NB4 (cell line): ENCODE results near the gene PTGER2.

Source experiments
- MAX ChIP-seq: IDR thresholded peaks from 2 replicates; pipeline ENCODE4 v1.6.1; 2011; ENCODE audit warnings: low read depth, low read length
- MYC ChIP-seq: IDR thresholded peaks from 2 replicates; pipeline ENCODE4 v1.6.1; 2011; ENCODE audit warnings: low read depth, low read length
- POLR2A ChIP-seq: IDR thresholded peaks from 2 replicates; pipeline ENCODE4 v1.6.1; 2011; ENCODE audit warnings: mild to moderate bottlenecking; ENCODE audit not compliant: insufficient read length; ENCODE audit errors: extremely low read depth
- TF ChIP-seq, protein P1 (sequence below): IDR thresholded peaks from one replicate; pipeline ENCODE4 v1.5.1; 2012; ENCODE audit warnings: low read depth, low read length

- TF ChIP-seq, protein P1, sequence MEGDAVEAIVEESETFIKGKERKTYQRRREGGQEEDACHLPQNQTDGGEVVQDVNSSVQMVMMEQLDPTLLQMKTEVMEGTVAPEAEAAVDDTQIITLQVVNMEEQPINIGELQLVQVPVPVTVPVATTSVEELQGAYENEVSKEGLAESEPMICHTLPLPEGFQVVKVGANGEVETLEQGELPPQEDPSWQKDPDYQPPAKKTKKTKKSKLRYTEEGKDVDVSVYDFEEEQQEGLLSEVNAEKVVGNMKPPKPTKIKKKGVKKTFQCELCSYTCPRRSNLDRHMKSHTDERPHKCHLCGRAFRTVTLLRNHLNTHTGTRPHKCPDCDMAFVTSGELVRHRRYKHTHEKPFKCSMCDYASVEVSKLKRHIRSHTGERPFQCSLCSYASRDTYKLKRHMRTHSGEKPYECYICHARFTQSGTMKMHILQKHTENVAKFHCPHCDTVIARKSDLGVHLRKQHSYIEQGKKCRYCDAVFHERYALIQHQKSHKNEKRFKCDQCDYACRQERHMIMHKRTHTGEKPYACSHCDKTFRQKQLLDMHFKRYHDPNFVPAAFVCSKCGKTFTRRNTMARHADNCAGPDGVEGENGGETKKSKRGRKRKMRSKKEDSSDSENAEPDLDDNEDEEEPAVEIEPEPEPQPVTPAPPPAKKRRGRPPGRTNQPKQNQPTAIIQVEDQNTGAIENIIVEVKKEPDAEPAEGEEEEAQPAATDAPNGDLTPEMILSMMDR: no peak
- TF ChIP-seq POLR2A (no peak), MAX (no peak), MYC (no peak)
Observed at GRCh38 chr14:52305014-52305413, 9.1 kb upstream of the PTGER2 start.
